Transverse colon (tissue), 3 donors: Measurements from ENCODE around the gene SLC17A6.

Source experiments
- CTCF ChIP-seq, 5 experiments: fragments of 200-600 bp in 3 of 5; fragments of 450-650 bp in 2 of 5; sonication (generic) in 3 of 5; IDR thresholded peaks; 1 replicate in 2 of 5; 2 replicates in 3 of 5; pipeline ENCODE4 v1.5.1; 2016 to 2017; ENCODE audit warnings: antibody characterized with exemption in 5 of 5, inconsistent platforms in 3 of 5, mild to moderate bottlenecking in 2 of 5, moderate library complexity in 1 of 5
- POLR2A ChIP-seq: fragments of 450-650 bp; IDR thresholded peaks from one replicate; pipeline ENCODE4 v1.6.1; 2016; ENCODE audit warnings: antibody characterized with exemption, mild to moderate bottlenecking, moderate library complexity

GRCh38 chr11:22342211-22343031, 4.2 kb downstream of the SLC17A6 start:
- TF ChIP-seq CTCF (IDR thresholded peaks at IDR 0.05) (no peak), POLR2A (no peak)
